Heart right ventricle (tissue), 16 donors: ENCODE measurements around the gene SH3RF3. TPM values are rescaled to one million over a fixed set of nuclear protein-coding genes. Genes with fewer than 3 reads are reported as not detected.

Source experiments
- ATAC-seq, 8 donors: fragments of 200-7000 bp; cut with Tn5 transposase; one replicate each; pipeline ENCODE4 v1.9.1; 2020; ENCODE audit warnings: mild to moderate bottlenecking in 8 of 8, moderate library complexity in 8 of 8, moderate number of reproducible peaks in 1 of 8
- DNase-seq, 2 donors: peaks; one replicate each; pipeline ENCODE4 v3.0.0-alpha.2; 2020
- H3K27ac ChIP-seq, 10 donors: fragments of 200-600 bp; sonication (generic) in 2 of 10; one replicate each; pipeline versions ENCODE4 v1.5.0 to v1.8.0; 2020 to 2022; ENCODE audit warnings: mild to moderate bottlenecking in 3 of 10
- H3K27me3 ChIP-seq, 7 donors: fragments of 200-600 bp; one replicate each; pipeline ENCODE4 v1.8.0; 2021 to 2022; ENCODE audit warnings: mild to moderate bottlenecking in 2 of 7
- H3K36me3 ChIP-seq, 9 donors: fragments of 200-600 bp; sonication (generic) in 1 of 9; one replicate each; pipeline versions ENCODE4 v1.5.0 to v1.8.0; 2020 to 2022; ENCODE audit warnings: mild to moderate bottlenecking in 2 of 9
- H3K4me1 ChIP-seq, 9 donors: fragments of 200-600 bp; sonication (generic) in 1 of 9; one replicate each; pipeline versions ENCODE4 v1.5.0 to v1.8.0; 2020 to 2022; ENCODE audit warnings: mild to moderate bottlenecking in 4 of 9
- H3K4me3 ChIP-seq, 10 donors: fragments of 200-600 bp; sonication (generic) in 2 of 10; one replicate each; pipeline versions ENCODE4 v1.5.0 to v1.8.0; 2020 to 2022; ENCODE audit warnings: mild to moderate bottlenecking in 7 of 10, moderate library complexity in 2 of 10
- H3K9me3 ChIP-seq, 11 donors: fragments of 200-600 bp in 10 of 11; sonication (generic) in 2 of 11; one replicate each; pipeline versions ENCODE4 v1.5.0 to v1.8.0; 2013 to 2022; ENCODE audit warnings: mild to moderate bottlenecking in 2 of 11, control low read depth in 1 of 11, moderate library complexity in 1 of 11
- WGBS, 2 donors: extraction: QIAGEN DNeasy Blood & Tissue Kit; methylation state at CpG; one replicate each; pipeline ENCODE4 v1.1.7; 2013; ENCODE audit warnings: inconsistent platforms in 1 of 2; 5-methylcytosine and 5-hydroxymethylcytosine counted together
- intact Hi-C, 10 donors: fragments of 100-400 bp; cut with DNase I; formaldehyde crosslinking; loops; one replicate each; pipeline versions ENCODE4 v1.11.1 to v1.14.2; 2022
- polyA plus RNA-seq, 2 donors: library from polyadenylated mRNA; stranded (reverse); fragments of 200-250 nt; gene quantifications; one replicate each; pipeline ENCODE4 v1.2.3, GENCODE V29; 2013
- total RNA-seq, 10 donors: library from RNA; stranded (reverse); fragmentation: NEBNext Ultra II Directional in 3 of 10; extraction: Animal tissue kit (Norgen Biotek cat#: 25700) in 3 of 10; gene quantifications; one replicate each; pipeline versions ENCODE4 v1.2.1 to v1.2.4, GENCODE V29; 2021 to 2023
- TF ChIP-seq, protein P1 (sequence below), 9 donors: fragments of 200-600 bp; sonication (generic) in 2 of 9; IDR thresholded peaks; one replicate each; pipeline versions ENCODE4 v1.5.0 to v1.8.0; 2021 to 2022; ENCODE audit warnings: antibody characterized with exemption in 9 of 9, mild to moderate bottlenecking in 5 of 9, moderate library complexity in 1 of 9
- donor health status: Arrhythmogenic right ventricular cardiomyopathy.
- donor health status: ischemic (EF 13 %, LVEDD 7.1; RV severe dilation, severe dysfunction).
- donor health status: healthy with polysubstance abuse.
- donor health status: DM: no; HTN: yes; CAD: no.
- donor health status: DM: no; HTN: no; CAD: no.
- donor health status: ischemic (EF 25% LVEDD 6.9; RV normal size, moderate dysfunction).
- donor health status: ischemic (EF 25% LVEDD 5.7; RV mildly dilated, moderate dysfunction).
- donor health status: healthy.
- donor health status: DM: yes; HTN: yes; CAD: no.
- donor health status: Ischemic cardiomyopathy.
- donor health status: ischemic (EF 35%, LVEDD 5.7; RV mildly dilated, moderate dysfunction).
- donor health status: nonischemic (EF 11% LVEDD 7.7; RV severe dilation, severe dysfunction).
- donor health status: DM: yes; HTN: yes; CAD: no.
- donor health status: PGD.
- donor health status: ischemic (EF 29% LVEDD 5.4; RV normal size, mild dysfunction).
- donor health status: nonischemic (EF 23%, LVEDD 6.1; RV moderate dilation, normal function).

Gene SH3RF3
- total and polyA plus RNA-seq, 12 donors = 5.0 to 11.5 (median 8.6) TPM

DNA sequence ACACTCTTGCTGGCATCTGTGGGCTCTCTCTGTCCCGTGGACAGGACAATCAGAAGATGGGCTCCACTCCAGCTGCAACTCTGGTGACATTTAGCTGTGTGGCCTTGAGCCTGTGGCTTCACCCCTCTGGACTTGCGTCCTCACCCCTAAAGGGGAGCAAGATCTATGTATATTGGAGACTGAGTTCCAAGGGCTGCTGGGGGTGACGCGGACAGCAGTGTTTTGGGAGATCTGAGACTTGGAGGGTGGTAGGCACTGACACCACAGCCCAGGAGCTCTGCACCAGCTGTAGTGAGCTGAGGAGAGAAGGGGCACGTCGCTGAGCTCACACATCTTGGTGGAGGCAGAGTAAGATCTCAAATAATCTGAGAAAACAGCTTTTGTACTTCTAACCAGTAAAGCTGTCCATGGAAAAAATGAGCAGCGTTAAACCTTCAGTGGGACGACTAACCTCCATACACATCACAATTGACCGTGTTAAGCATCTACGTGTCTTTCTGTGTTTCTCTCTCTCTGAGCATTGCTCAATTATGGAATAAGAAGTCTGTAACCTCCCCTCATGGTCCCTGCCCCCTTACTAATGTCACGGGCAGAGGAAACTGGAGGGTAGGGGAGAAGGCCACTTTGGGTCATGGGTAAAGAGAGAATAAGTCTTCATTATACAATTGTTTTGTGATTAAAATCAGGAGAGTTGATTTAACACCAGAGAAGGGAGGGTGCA is 85.8 kb downstream of the SH3RF3 start:
- Histone ChIP-seq H3K4me1 (peaks cover 7 to 70% (median 47%) of the 10 kb centered on the region in 9 donors), H3K4me3 (no peak overlapping the region), H3K27me3 (peaks cover 0 to 19% (median 0%) of the 10 kb centered on the region in 7 donors), H3K9me3 (no peaks in the 10 kb centered on the region), H3K36me3 (no peaks in the 10 kb centered on the region), H3K27ac (peak overlapping the region in 1 of 10 donors; percentile 22)
- DNase-seq = no peak
- WGBS, 2 donors = 88 to 92% methylated on average over 11 of the region's 11 CpGs
- intact Hi-C loops = loop anchor here in 1 of 10 donors (10.0 kb wide), 1 partner anchor 80 kb away; no protein-coding TSS in a partner anchor
- peak in 1 of 8 donors; percentile 24 for ATAC-seq
- TF ChIP-seq, protein P1, sequence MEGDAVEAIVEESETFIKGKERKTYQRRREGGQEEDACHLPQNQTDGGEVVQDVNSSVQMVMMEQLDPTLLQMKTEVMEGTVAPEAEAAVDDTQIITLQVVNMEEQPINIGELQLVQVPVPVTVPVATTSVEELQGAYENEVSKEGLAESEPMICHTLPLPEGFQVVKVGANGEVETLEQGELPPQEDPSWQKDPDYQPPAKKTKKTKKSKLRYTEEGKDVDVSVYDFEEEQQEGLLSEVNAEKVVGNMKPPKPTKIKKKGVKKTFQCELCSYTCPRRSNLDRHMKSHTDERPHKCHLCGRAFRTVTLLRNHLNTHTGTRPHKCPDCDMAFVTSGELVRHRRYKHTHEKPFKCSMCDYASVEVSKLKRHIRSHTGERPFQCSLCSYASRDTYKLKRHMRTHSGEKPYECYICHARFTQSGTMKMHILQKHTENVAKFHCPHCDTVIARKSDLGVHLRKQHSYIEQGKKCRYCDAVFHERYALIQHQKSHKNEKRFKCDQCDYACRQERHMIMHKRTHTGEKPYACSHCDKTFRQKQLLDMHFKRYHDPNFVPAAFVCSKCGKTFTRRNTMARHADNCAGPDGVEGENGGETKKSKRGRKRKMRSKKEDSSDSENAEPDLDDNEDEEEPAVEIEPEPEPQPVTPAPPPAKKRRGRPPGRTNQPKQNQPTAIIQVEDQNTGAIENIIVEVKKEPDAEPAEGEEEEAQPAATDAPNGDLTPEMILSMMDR (IDR thresholded peaks at IDR 0.05) = no peak

DNA sequence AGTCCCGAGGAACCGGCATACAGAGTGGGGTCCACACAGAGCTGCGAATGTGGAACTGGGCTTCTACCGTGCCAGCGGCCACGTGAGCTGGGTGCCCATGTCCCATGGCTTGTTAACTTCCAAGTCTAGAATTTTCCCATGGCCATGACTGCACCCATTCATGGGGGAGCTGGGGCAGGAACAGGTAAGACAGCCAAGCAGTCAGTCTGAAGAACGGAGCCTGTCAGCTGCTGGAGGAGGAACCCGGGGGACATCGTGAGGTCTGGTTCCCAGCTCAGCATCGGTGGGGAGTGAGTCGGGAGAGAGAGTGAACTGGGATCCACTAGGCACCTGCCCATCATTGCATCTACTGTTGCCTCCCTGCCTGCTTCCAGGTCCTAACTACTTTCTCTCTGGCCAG is 86.9 kb downstream of the SH3RF3 start:
- 97 to 98% methylated on average over 11 of the region's 11 CpGs for whole genome bisulfite sequencing, 2 donors
- Histone ChIP-seq H3K27me3 (peaks cover 0 to 19% (median 0%) of the 10 kb centered on the region in 7 donors), H3K4me3 (no peak overlapping the region), H3K4me1 (peaks cover 3 to 60% (median 37%) of the 10 kb centered on the region in 9 donors), H3K9me3 (no peaks in the 10 kb centered on the region), H3K27ac (no peak overlapping the region), H3K36me3 (no peaks in the 10 kb centered on the region)
- intact Hi-C loops = loop anchor here in 1 of 10 donors (10.0 kb wide), 1 partner anchor 81 kb away; no protein-coding TSS in a partner anchor
- DNase-seq (no peak), ATAC-seq (no peak)
- TF ChIP-seq, protein P1 (IDR thresholded peaks at IDR 0.05) = no peak

DNA sequence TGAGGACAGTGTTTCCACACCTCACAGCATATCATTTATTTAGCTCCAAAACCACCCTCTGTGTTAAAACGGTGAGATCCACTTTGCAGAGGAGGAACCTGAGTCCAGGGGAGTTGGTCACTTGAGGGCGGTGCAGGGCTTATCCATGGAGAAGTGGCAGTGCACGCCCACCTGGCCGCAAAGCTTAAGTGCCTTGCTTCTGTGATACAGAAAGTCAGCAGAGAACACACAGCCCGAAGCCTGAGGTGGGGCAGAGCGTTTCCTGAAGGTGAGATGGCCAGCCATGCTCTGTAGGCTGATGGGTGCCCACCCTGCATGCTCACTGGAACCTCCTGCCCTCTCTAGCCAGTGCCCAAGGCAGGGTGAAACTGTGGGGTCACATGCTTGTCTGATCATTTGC is 87.3 kb downstream of the SH3RF3 start:
- no peak overlapping the region for H3K27ac ChIP-seq
- ATAC-seq (no peak), DNase-seq (no peak)
- peaks cover 3 to 55% (median 32%) of the 10 kb centered on the region in 9 donors for H3K4me1 ChIP-seq
- TF ChIP-seq, protein P1 (IDR thresholded peaks at IDR 0.05) = no peak
- H3K36me3 ChIP-seq = no peaks in the 10 kb centered on the region
- WGBS, 2 donors = 79 to 81% methylated on average over 6 of the region's 6 CpGs
- H3K27me3 ChIP-seq = peaks cover 0 to 19% (median 0%) of the 10 kb centered on the region in 7 donors
- H3K4me3 ChIP-seq = no peak overlapping the region
- intact Hi-C loops = loop anchor here in 1 of 10 donors (10.0 kb wide), 1 partner anchor 82 kb away; no protein-coding TSS in a partner anchor
- H3K9me3 ChIP-seq = no peaks in the 10 kb centered on the region

DNA sequence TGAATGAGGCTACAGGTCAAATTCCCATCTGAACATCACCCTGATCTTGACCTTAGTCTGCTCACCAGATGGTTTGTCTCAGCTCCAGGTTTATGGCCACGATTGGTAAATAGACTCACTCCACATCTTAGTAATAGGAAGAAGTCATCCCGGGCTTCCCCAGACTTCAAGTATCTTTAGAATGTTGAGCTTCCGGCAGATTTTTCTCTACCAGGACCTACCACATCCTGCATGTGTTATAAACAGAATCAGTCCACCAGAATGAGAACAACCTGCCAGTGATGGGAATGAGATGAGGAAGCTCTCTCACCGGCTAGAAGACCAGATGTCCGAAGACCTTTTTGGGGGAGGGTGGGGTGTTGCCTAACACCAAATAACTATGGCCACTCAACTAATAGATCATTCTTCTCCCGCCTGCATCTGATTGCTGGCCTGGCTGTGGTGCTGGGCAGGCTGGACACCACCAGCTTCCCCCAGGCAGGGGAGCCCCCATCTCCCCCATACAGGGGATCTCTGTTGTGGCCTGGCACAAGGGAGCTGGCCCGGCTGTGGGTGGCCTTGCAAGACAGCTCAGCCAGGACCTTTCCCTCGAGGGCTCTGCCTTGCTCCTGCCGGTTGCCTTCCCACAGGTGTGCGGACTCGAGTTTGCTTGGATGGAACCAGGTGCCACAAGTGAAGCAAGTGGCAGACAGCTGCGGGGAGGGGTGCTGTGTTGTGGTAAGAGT is 88.5 kb downstream of the SH3RF3 start:
- DNase-seq = no peak
- 78 to 85% methylated on average over 12 of the region's 12 CpGs for WGBS, 2 donors
- Histone ChIP-seq H3K9me3 (no peaks in the 10 kb centered on the region), H3K27me3 (peaks cover 0 to 19% (median 0%) of the 10 kb centered on the region in 7 donors), H3K27ac (peak overlapping the region in 1 of 10 donors; percentile 45), H3K4me3 (no peak overlapping the region), H3K4me1 (peaks cover 3 to 54% (median 30%) of the 10 kb centered on the region in 9 donors), H3K36me3 (no peaks in the 10 kb centered on the region)
- intact Hi-C loops = loop anchor here in 1 of 10 donors (10.0 kb wide), 1 partner anchor 83 kb away; no protein-coding TSS in a partner anchor
- TF ChIP-seq, protein P1 (IDR thresholded peaks at IDR 0.05) = no peak
- ATAC-seq = peak in 2 of 8 donors; percentile 23 to 25
